ENCODE measurements around the gene SND1. TPM values are rescaled to one million over a fixed set of nuclear protein-coding genes. Genes with fewer than 3 reads are reported as not detected.

SND1 gene
- total RNA-seq, 1 experiment from 2014 or later, result 218 TPM

DNA sequence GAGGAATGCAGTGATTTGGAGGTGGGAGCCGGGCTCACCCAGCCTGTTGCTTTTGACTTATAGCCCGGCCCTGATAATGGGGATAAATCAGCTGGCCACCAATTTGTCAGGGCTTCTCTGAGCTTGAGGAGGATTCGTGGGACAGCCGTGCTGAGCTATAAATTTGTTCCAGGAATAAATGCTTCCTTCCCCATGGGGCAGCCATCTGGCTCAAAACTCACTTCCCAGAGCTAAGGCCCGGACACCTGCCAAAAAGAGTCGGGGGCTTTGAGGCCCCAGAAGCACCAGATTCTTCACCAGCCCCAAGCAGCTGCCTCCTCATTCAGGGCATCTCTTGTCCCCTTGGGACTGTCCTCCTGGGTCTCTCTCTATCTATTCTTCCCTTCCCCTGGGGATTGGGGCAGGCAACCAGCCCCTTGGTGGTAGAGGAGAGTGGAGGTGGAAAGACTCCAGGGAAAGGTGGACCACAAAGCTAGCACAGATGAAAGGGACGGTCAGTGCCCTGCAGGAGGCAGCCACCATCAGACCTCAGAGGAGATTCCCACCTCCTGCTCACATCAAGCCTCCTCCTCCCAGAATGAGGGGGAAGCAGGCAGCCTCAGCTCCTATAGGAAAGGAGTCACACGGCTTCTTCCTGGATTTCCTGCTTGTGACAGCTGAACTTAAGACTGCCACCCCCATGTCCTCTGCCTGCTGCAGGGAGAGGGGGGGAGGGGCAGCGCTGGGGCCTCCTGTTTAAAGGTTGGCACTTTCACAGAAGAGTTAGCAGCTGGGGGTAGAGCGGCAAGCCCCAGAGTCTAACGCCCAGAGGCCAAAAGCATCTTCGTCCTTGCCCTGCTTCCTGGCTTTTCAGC, 423.5 kb downstream of the SND1 start:
- Mint-ChIP-seq H3K36me3 (ENCODE audit: insufficient read depth in 1 of 3, low read depth in 3 of 3) (peaks cover 3 to 12% (median 8%) of the 10 kb centered on the region in 3 experiments; a peak in 5 of 7 replicates), H3K27ac (0 out of 7 replicates have a peak overlapping the region, but pooled peaks of 1 of the 3 experiments have one; percentile 36), H3K27me3 (ENCODE audit: low read depth) (no peaks in the 10 kb centered on the region; the same call in 1 of the 2 replicates), H3K9me3 (no peaks in the 10 kb centered on the region), H3K4me1 (peaks cover 8 to 9% of the 10 kb centered on the region in 2 experiments; a peak in 2 of 4 replicates), H3K4me3 (no peak overlapping the region; a peak in 1 of 5 replicates)
- Histone ChIP-seq H3K14ac (ENCODE audit: insufficient read depth, low read length) (no peak overlapping the region), H4K91ac (ENCODE audit: insufficient read length, low read depth, low read length) (no peak overlapping the region), H3K4me2 (ENCODE audit: insufficient read depth, insufficient read length, low read length) (no peak overlapping the region), H3T11ph (ENCODE audit: low read length) (no peak overlapping the region), H2AK5ac (ENCODE audit: insufficient read length, low read length) (no peak overlapping the region), H3K79me1 (ENCODE audit: insufficient read depth, low read depth, low read length, poor library complexity, severe bottlenecking) (no peaks in the 10 kb centered on the region), H3K9me3 (ENCODE audit: control insufficient read depth, low read depth, low read length) (no peaks in the 10 kb centered on the region), H2BK12ac (ENCODE audit: insufficient read length, low read depth, low read length) (no peak overlapping the region), H4K5ac (ENCODE audit: insufficient read length, low read depth, low read length) (no peak overlapping the region), H3K27ac (ENCODE audit: insufficient read length, low read depth, low read length) (no peak overlapping the region), H3K79me2 (ENCODE audit: insufficient read depth, low read length) (no peaks in the 10 kb centered on the region), H3K27me3 (ENCODE audit: insufficient read depth, low read length) (no peaks in the 10 kb centered on the region), H3K23me2 (ENCODE audit: insufficient read length, low read depth, low read length, poor library complexity, severe bottlenecking) (no peaks in the 10 kb centered on the region), H3K9ac (ENCODE audit: extremely low read depth, insufficient read length, low read length) (no peak overlapping the region), H2BK5ac (ENCODE audit: insufficient read length, low read length) (no peak overlapping the region), H4K20me1 (ENCODE audit: control insufficient read depth, insufficient read depth, insufficient read length) (no peaks in the 10 kb centered on the region), H2BK15ac (ENCODE audit: low read depth, low read length) (no peak overlapping the region), H3K18ac (ENCODE audit: insufficient read length, low read depth, low read length) (no peak overlapping the region), H3K4ac (ENCODE audit: low read depth, low read length) (no peak overlapping the region), H4K8ac (replicated peaks; ENCODE audit: insufficient read length, low read depth, low read length) (no peak overlapping the region), H2BK120ac (ENCODE audit: low read depth, low read length, poor library complexity, severe bottlenecking) (no peak overlapping the region), H3K23ac (ENCODE audit: insufficient read length, low read depth, low read length) (no peak overlapping the region), H3K56ac (ENCODE audit: insufficient read length, low read depth, low read length) (no peak overlapping the region), H3K4me1 (ENCODE audit: insufficient read depth, low read length) (no peaks in the 10 kb centered on the region; the same call in 1 of the 2 replicates), H2AFZ (ENCODE audit: low read length) (no peak overlapping the region), H2BK20ac (ENCODE audit: low read depth, low read length, poor library complexity, severe bottlenecking) (no peak overlapping the region)
- no peak for DNase-seq
- TF ChIP-seq, protein P1, sequence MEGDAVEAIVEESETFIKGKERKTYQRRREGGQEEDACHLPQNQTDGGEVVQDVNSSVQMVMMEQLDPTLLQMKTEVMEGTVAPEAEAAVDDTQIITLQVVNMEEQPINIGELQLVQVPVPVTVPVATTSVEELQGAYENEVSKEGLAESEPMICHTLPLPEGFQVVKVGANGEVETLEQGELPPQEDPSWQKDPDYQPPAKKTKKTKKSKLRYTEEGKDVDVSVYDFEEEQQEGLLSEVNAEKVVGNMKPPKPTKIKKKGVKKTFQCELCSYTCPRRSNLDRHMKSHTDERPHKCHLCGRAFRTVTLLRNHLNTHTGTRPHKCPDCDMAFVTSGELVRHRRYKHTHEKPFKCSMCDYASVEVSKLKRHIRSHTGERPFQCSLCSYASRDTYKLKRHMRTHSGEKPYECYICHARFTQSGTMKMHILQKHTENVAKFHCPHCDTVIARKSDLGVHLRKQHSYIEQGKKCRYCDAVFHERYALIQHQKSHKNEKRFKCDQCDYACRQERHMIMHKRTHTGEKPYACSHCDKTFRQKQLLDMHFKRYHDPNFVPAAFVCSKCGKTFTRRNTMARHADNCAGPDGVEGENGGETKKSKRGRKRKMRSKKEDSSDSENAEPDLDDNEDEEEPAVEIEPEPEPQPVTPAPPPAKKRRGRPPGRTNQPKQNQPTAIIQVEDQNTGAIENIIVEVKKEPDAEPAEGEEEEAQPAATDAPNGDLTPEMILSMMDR (conservative IDR thresholded peaks at IDR 0.05), result no peak
- WGBS (ENCODE audit: extremely low coverage, insufficient read length, low lambda C conversion rate), result no CpG with 5 or more reads among the region's 12 CpGs

Measured in H9 (cell line).